ENCODE results near the gene PLCD1. TPM values are rescaled to one million over a fixed set of nuclear protein-coding genes. Genes with fewer than 3 reads are reported as not detected.

Gene PLCD1
- total RNA-seq, 1 donor from 2014 or later = 6.5 TPM

DNA sequence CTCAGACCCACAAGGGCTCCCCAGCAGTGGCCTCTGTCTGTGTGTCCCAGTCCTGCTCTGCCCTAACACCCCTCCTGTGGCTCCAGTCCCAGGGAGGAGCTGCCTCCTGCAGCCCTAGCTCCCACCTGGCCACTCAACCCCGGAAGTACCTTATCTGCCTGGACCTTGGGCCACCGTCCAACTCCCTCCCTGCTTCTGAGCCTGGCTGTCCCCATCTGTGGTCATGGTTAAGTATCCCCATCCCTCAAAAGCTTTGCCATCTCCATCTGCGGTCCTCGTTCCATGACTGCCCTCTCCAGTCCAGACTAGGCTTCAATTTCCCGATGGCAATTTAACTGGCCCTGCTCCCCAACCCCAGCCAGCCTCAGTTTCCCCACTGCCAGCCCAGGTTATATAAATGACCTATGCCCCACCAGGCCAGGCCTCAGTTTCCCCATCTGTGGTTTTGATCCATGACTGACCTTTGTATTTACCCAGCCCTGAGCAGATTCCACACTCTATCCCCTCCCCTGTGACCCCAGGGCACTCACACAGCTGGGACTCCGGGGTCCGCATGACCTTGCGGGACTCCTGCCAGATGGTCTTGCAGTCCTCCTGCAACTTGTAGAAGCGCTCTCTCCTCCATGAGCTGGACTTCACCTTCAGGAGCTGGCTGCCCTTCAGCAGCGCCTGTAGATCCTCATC is 9.6 kb downstream of the PLCD1 start:
- POLR2A ChIA-PET = no interaction called here
- Mint-ChIP-seq H3K4me1 (peaks cover 15% of the 10 kb centered on the region), H3K27ac (no peak overlapping the region), H3K9me3 (peaks cover 11% of the 10 kb centered on the region), H3K36me3 (ENCODE audit: low read depth) (peaks cover 25% of the 10 kb centered on the region), H3K27me3 (no peaks in the 10 kb centered on the region), H3K4me3 (no peak overlapping the region)
- intact Hi-C loops (cut with micrococcal nuclease) = no loop called here
- DNase-seq = no peak
- TF ChIP-seq, protein P1, sequence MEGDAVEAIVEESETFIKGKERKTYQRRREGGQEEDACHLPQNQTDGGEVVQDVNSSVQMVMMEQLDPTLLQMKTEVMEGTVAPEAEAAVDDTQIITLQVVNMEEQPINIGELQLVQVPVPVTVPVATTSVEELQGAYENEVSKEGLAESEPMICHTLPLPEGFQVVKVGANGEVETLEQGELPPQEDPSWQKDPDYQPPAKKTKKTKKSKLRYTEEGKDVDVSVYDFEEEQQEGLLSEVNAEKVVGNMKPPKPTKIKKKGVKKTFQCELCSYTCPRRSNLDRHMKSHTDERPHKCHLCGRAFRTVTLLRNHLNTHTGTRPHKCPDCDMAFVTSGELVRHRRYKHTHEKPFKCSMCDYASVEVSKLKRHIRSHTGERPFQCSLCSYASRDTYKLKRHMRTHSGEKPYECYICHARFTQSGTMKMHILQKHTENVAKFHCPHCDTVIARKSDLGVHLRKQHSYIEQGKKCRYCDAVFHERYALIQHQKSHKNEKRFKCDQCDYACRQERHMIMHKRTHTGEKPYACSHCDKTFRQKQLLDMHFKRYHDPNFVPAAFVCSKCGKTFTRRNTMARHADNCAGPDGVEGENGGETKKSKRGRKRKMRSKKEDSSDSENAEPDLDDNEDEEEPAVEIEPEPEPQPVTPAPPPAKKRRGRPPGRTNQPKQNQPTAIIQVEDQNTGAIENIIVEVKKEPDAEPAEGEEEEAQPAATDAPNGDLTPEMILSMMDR (IDR thresholded peaks at IDR 0.05) = no peak
- CTCF ChIA-PET = no interaction called here
- no peak for ATAC-seq (ENCODE audit: low read depth)

GRCh38 chr3:38018296-38019266 is 10.9 kb downstream of the PLCD1 start:
- Mint-ChIP-seq H3K27me3 (no peaks in the 10 kb centered on the region), H3K36me3 (ENCODE audit: low read depth) (peaks cover 21% of the 10 kb centered on the region), H3K9me3 (peaks cover 11% of the 10 kb centered on the region), H3K4me1 (peaks cover 3% of the 10 kb centered on the region), H3K4me3 (no peak overlapping the region), H3K27ac (no peak overlapping the region)
- CTCF ChIA-PET = no interaction called here
- ATAC-seq (ENCODE audit: low read depth) = no peak
- no peak for DNase-seq
- intact Hi-C loops (cut with micrococcal nuclease) = no loop called here
- TF ChIP-seq, protein P1 (IDR thresholded peaks at IDR 0.05) = no peak
- POLR2A ChIA-PET = no interaction called here

- Mint-ChIP-seq H3K4me1 (no peaks in the 10 kb centered on the region), H3K36me3 (ENCODE audit: low read depth) (peaks cover 21% of the 10 kb centered on the region), H3K9me3 (peaks cover 11% of the 10 kb centered on the region), H3K4me3 (no peak overlapping the region), H3K27me3 (no peaks in the 10 kb centered on the region), H3K27ac (no peak overlapping the region)
- CTCF ChIA-PET = no interaction called here
- intact Hi-C loops (cut with micrococcal nuclease) = no loop called here
- DNase-seq = no peak
- ATAC-seq (ENCODE audit: low read depth) = no peak
- POLR2A ChIA-PET = no interaction called here
- TF ChIP-seq, protein P1 (IDR thresholded peaks at IDR 0.05) = no peak
Observed at GRCh38 chr3:38017445-38018295, 11.8 kb downstream of the PLCD1 start.

DNA sequence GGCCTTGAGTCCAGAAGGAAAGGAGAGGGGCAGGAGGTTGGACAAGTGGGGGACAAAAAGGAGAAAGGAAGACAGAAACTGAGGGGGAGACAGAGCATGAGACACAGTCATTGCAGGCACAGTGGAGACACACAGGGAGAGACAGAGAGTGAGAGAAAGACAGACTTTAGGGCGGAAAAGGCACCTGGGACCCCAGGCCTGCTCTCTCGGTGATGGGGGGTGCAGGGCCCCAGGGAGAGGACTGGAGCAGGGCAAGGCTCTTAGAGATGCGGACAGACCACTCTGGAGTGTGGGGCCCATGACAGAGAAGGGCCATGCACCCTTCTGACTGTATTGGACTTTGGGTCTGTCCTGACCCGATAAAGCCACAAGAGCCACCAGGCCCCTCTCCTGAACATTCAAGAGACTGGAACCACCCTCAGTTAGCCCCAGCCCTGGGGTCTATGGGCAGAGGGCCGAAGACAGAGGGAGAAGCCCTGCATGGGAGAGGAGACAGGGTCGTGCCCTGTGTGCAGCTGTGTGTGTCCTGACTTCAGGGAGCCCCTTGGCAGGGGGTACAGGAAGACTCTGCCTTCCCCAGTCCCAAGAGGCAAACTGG is 12.5 kb downstream of the PLCD1 start:
- no peak for ATAC-seq (ENCODE audit: low read depth)
- intact Hi-C loops (cut with micrococcal nuclease) = no loop called here
- Mint-ChIP-seq H3K36me3 (ENCODE audit: low read depth) (peaks cover 21% of the 10 kb centered on the region), H3K27me3 (no peaks in the 10 kb centered on the region), H3K4me3 (no peak overlapping the region), H3K9me3 (peaks cover 11% of the 10 kb centered on the region), H3K27ac (no peak overlapping the region), H3K4me1 (no peaks in the 10 kb centered on the region)
- no peak for DNase-seq
- CTCF ChIA-PET = no interaction called here
- POLR2A ChIA-PET = no interaction called here
- TF ChIP-seq, protein P1 (IDR thresholded peaks at IDR 0.05) = no peak

Data from activated B cell treated with CpG ODN at 0.5 μM for 24 hours (primary cell).